K562 (cell line): ENCODE measurements around the gene CCDC93. TPM values are rescaled to one million over a fixed set of nuclear protein-coding genes. Genes with fewer than 3 reads are reported as not detected.

Experiments used
- ATAC-seq: fragments of 200-7000 bp; cut with Tn5 transposase; 3 replicates; pipeline ENCODE4 v1.9.1; 2020; ENCODE audit warnings: moderate library complexity
- BruUV-seq: library from RNA; stranded (reverse); fragments of 400-500 nt; replicated peaks from 2 replicates; lab custom pipeline; 2021; lab: Mats Ljungman, UMichigan
- CTCF ChIA-PET: fragments of 300-600 bp; formaldehyde crosslinking; extraction: SDS; loops from one replicate; lab custom pipeline; 2021; ENCODE audit warnings: low intra/inter-chr PET ratio; lab: Yijun Ruan, JAX
- POLR2A ChIA-PET: fragments of 300-600, 350-650 bp; sonication (Branson Sonifier 250); formaldehyde crosslinking; extraction: SDS; loops from one replicate; lab custom pipeline; 2021; ENCODE audit warnings: antibody characterized with exemption, inconsistent platforms; lab: Yijun Ruan, JAX
- DNase-seq, 4 experiments: peaks; one replicate each; pipeline versions ENCODE4 v3.0.0 to v3.0.0-alpha.2; 2011 to 2018; ENCODE audit warnings: low spot score in 3 of 4, mixed read lengths in 3 of 4; ENCODE audit errors: extremely low read depth in 1 of 4
- FAIRE-seq: peaks from 2 replicates; lab custom pipeline; 2011; peaks lifted over from hg19 to GRCh38; lab: Jason Lieb, UNC
- H2AFZ ChIP-seq: 2 replicates; pipeline ENCODE4 v1.6.0; 2011; ENCODE audit warnings: low read depth, low read length, control low read depth, inconsistent platforms
- H3K27ac ChIP-seq: fragments of 200-600 bp; 3 replicates; pipeline ENCODE4 v1.8.0; 2011; ENCODE audit warnings: low read depth, mild to moderate bottlenecking, control low read depth, inconsistent platforms, low read length, moderate library complexity, mixed read lengths; ENCODE audit errors: extremely low read depth
- H3K27me3 ChIP-seq, 2 experiments: fragments of 300-600 bp in 1 of 2; 2 replicates in 1 of 2; 3 replicates in 1 of 2; pipeline versions ENCODE4 v1.6.0 to v1.8.0; 2011; ENCODE audit warnings: inconsistent platforms in 2 of 2, low read length in 2 of 2, mild to moderate bottlenecking in 1 of 2, mixed read lengths in 1 of 2, moderate library complexity in 1 of 2; ENCODE audit not compliant: control insufficient read depth in 2 of 2, insufficient read depth in 2 of 2
- H3K36me3 ChIP-seq: fragments of 300-600 bp; 3 replicates; pipeline ENCODE4 v1.8.0; 2011; ENCODE audit warnings: mild to moderate bottlenecking, low read length, inconsistent platforms; ENCODE audit not compliant: control insufficient read depth, insufficient read depth
- H3K4me1 ChIP-seq, 2 experiments: fragments of 200-600 bp in 1 of 2; replicated peaks in 1 of 2; 2 replicates in 1 of 2; 3 replicates in 1 of 2; pipeline versions ENCODE4 v1.5.1 to v1.8.0; 2011; ENCODE audit warnings: inconsistent platforms in 2 of 2, low read length in 2 of 2, mild to moderate bottlenecking in 1 of 2, mixed read lengths in 1 of 2, moderate library complexity in 1 of 2; ENCODE audit not compliant: control insufficient read depth in 2 of 2, insufficient read depth in 2 of 2
- H3K4me2 ChIP-seq: 2 replicates; pipeline ENCODE4 v1.6.1; 2011; ENCODE audit warnings: low read length, control low read depth, inconsistent platforms, mixed read lengths; ENCODE audit not compliant: insufficient read depth
- H3K4me3 ChIP-seq: fragments of 200-600 bp; sonication (generic), shearing (Covaris generic); 2 replicates; pipeline ENCODE4 v1.5.1; 2016; ENCODE audit warnings: control low read depth, inconsistent platforms
- H3K79me2 ChIP-seq: fragments of 200-600 bp; 3 replicates; pipeline ENCODE4 v1.8.0; 2011; ENCODE audit warnings: low read length, inconsistent platforms; ENCODE audit not compliant: control insufficient read depth, insufficient read depth
- H3K9ac ChIP-seq, 2 experiments: 2 replicates each; pipeline versions ENCODE4 v1.6.0 to v1.6.1; 2011; ENCODE audit warnings: low read depth in 2 of 2, low read length in 2 of 2, control low read depth in 1 of 2, inconsistent platforms in 1 of 2, mild to moderate bottlenecking in 1 of 2, mixed read lengths in 1 of 2; ENCODE audit not compliant: insufficient read depth in 1 of 2
- H3K9me1 ChIP-seq: one replicate; pipeline ENCODE4 v1.6.0; 2011; ENCODE audit warnings: inconsistent platforms, mild to moderate bottlenecking, low read length, moderate library complexity; ENCODE audit not compliant: control insufficient read depth, insufficient read depth
- H3K9me3 ChIP-seq: replicated peaks from 2 replicates; pipeline ENCODE4 v1.5.1; 2011; ENCODE audit warnings: low read depth, low read length, inconsistent platforms; ENCODE audit not compliant: control insufficient read depth, insufficient read depth
- H4K20me1 ChIP-seq: replicated peaks from 2 replicates; pipeline ENCODE4 v1.6.1; 2011; ENCODE audit warnings: low read length, inconsistent platforms, mixed read lengths; ENCODE audit not compliant: control insufficient read depth, insufficient read depth
- HNRNPK ChIP-seq: fragments of 200-400 bp; formaldehyde crosslinking; IDR thresholded peaks from one replicate; pipeline ENCODE4 v1.6.1; 2018; ENCODE audit warnings: mild to moderate bottlenecking, low read depth, low read length; ENCODE audit not compliant: poor library complexity, severe bottlenecking
- MCM5 ChIP-seq: fragments of 450-650 bp; IDR thresholded peaks from 2 replicates; pipeline ENCODE4 v1.6.1; 2016; ENCODE audit warnings: low read depth
- NFYB ChIP-seq: IDR thresholded peaks from 2 replicates; pipeline ENCODE4 v1.6.1; 2011; ENCODE audit warnings: mild to moderate bottlenecking, moderate library complexity; ENCODE audit not compliant: insufficient read length; ENCODE audit errors: extremely low read depth
- WGBS: fragments of 100-300 bp; shearing (Covaris generic); methylation state at CpG from one replicate; pipeline ENCODE4 v1.1.6; 2016; ENCODE audit warnings: low coverage, mixed read lengths; ENCODE audit not compliant: insufficient coverage; ENCODE audit errors: missing lambda C conversion rate; 5-methylcytosine and 5-hydroxymethylcytosine counted together
- in situ Hi-C: fragments of 300-500 bp; cut with MboI; formaldehyde crosslinking; loops from 4 replicates; pipeline ENCODE4 v1.15.0; 2018; ENCODE audit warnings: inconsistent platforms, mixed read lengths
- intact Hi-C: fragments of 100-400 bp; cut with micrococcal nuclease; formaldehyde crosslinking; loops from 2 replicates; pipeline ENCODE4 v1.14.2; 2022
- polyA plus RNA-seq, 8 experiments: library from polyadenylated mRNA; depleted of rRNA in 4 of 8; stranded (reverse) in 5 of 8; unstranded in 3 of 8; fragments of >200 nt; fragmentation: Nextera tagmentation in 2 of 8; fragmentation: Illumina TruSeq in 1 of 8; extraction: Ambion mirVana in 2 of 8; extraction: Trizol in 1 of 8; gene quantifications; 2 replicates each; pipeline versions ENCODE4 v1.2.1 to v1.2.3, GENCODE V29; 2011 to 2014; ENCODE audit warnings: inconsistent platforms in 1 of 8, missing spikeins in 1 of 8
- total RNA-seq, 7 experiments: library from RNA; depleted of rRNA in 6 of 7; stranded (reverse); fragments of >200 nt in 6 of 7; fragmentation: Illumina TruSeq in 2 of 7; extraction: Trizol in 2 of 7; gene quantifications; 2 replicates each; pipeline versions ENCODE4 v1.2.1 to v1.2.3, GENCODE V29; 2011 to 2021; ENCODE audit warnings: low replicate concordance in 1 of 7
- TF ChIP-seq, protein P1 (sequence below): fragments of 200-800 bp; sonication (Bioruptor generic); IDR thresholded peaks from 2 replicates; pipeline ENCODE4 v1.6.1; 2017; ENCODE audit warnings: missing genetic modification characterization, missing compliant biosample characterization
- TF ChIP-seq, protein P2 (sequence below): sonication (generic); formaldehyde crosslinking; IDR thresholded peaks from 2 replicates; pipeline ENCODE4 v1.8.1; 2022; ENCODE audit warnings: missing genetic modification reagents
- TF ChIP-seq, protein P3 (sequence below): fragments of 450-650 bp; IDR thresholded peaks from one replicate; pipeline ENCODE4 v1.6.1; 2018; ENCODE audit warnings: mild to moderate bottlenecking, moderate library complexity; ENCODE audit not compliant: partially characterized antibody

CCDC93 gene
- total and polyA plus RNA-seq, 9 of the 15 experiments (the other 6 are each of a cell fraction or from before 2014, with no cell fraction given) = 3.3 to 19.3 (median 12.4) TPM

DNA sequence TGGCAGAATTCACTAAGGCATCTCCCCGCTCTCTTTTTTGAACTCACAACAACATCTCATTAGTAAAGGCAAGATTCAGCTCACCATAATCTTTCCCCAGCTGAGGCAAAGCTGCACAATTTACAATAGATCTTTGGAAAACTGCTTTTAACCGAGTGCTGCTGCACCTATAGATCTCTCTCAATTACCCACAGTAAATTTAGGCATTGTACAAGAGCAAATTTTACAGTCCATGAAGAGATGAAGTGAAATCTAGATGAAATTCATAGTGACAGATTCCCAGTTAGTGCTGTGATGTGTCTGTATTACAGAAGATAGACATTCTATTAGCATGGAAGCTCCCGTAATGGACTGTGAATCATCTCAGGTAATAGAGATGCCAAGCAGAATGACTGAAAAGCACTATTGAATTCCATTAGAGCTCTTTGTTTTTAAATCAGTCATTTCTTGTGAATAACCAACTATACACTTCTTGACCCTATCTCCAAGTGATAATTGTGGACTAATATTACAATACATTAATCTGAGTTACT is 38.0 kb upstream of the CCDC93 start:
- no peak for FAIRE-seq
- intact Hi-C loops = no loop called here

More for the DNA sequence above, 38.0 kb upstream of the CCDC93 start:
- ChIA-PET CTCF (no interaction called here), POLR2A (interaction anchor here (0.8 to 1.2 kb wide), 2 partner anchors 15 to 24 kb away, joined by 3 read pairs; no protein-coding TSS in a partner anchor)
- Histone ChIP-seq H3K4me2 (no peak overlapping the region), H2AFZ (no peak overlapping the region), H3K79me2 (no peaks in the 10 kb centered on the region), H3K36me3 (no peaks in the 10 kb centered on the region), H3K9me3 (no peaks in the 10 kb centered on the region), H3K27ac (no peak overlapping the region), H3K4me1 (no peaks in the 10 kb centered on the region), H3K4me3 (no peak overlapping the region), H4K20me1 (no peaks in the 10 kb centered on the region), H3K9me1 (no peaks in the 10 kb centered on the region), H3K9ac (no peak overlapping the region), H3K27me3 (peaks cover 5 to 7% of the 10 kb centered on the region in 2 experiments; a peak in 3 of 5 replicates)
- DNase-seq (no peak), ATAC-seq (no peak)
- 0% methylated on average over 3 of the region's 3 CpGs for WGBS
- no TSS peak for BruUV-seq
- in situ Hi-C loops = loop anchor here (10.0 kb wide), 1 partner anchor 153 kb away; no protein-coding TSS in a partner anchor
- TF ChIP-seq HNRNPK (no peak), MCM5 (no peak), NFYB (no peak)
- TF ChIP-seq, protein P1, sequence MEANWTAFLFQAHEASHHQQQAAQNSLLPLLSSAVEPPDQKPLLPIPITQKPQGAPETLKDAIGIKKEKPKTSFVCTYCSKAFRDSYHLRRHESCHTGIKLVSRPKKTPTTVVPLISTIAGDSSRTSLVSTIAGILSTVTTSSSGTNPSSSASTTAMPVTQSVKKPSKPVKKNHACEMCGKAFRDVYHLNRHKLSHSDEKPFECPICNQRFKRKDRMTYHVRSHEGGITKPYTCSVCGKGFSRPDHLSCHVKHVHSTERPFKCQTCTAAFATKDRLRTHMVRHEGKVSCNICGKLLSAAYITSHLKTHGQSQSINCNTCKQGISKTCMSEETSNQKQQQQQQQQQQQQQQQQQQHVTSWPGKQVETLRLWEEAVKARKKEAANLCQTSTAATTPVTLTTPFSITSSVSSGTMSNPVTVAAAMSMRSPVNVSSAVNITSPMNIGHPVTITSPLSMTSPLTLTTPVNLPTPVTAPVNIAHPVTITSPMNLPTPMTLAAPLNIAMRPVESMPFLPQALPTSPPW (CRISPR knock-in tag) = no peak
- TF ChIP-seq, protein P2, sequence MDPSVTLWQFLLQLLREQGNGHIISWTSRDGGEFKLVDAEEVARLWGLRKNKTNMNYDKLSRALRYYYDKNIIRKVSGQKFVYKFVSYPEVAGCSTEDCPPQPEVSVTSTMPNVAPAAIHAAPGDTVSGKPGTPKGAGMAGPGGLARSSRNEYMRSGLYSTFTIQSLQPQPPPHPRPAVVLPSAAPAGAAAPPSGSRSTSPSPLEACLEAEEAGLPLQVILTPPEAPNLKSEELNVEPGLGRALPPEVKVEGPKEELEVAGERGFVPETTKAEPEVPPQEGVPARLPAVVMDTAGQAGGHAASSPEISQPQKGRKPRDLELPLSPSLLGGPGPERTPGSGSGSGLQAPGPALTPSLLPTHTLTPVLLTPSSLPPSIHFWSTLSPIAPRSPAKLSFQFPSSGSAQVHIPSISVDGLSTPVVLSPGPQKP (CRISPR knock-in tag) = no peak
- TF ChIP-seq, protein P3, sequence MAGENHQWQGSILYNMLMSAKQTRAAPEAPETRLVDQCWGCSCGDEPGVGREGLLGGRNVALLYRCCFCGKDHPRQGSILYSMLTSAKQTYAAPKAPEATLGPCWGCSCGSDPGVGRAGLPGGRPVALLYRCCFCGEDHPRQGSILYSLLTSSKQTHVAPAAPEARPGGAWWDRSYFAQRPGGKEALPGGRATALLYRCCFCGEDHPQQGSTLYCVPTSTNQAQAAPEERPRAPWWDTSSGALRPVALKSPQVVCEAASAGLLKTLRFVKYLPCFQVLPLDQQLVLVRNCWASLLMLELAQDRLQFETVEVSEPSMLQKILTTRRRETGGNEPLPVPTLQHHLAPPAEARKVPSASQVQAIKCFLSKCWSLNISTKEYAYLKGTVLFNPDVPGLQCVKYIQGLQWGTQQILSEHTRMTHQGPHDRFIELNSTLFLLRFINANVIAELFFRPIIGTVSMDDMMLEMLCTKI = no peak
